HG03045 (cell line): ENCODE results near the gene RHOB.

Experiments used
- ATAC-seq: cut with Tn5 transposase; IDR thresholded peaks from one replicate; pipeline ENCODE4 v1.9.1; 2021; ENCODE audit warnings: mild to moderate bottlenecking, moderate library complexity; ENCODE audit not compliant: unreplicated experiment

Gene RHOB

DNA sequence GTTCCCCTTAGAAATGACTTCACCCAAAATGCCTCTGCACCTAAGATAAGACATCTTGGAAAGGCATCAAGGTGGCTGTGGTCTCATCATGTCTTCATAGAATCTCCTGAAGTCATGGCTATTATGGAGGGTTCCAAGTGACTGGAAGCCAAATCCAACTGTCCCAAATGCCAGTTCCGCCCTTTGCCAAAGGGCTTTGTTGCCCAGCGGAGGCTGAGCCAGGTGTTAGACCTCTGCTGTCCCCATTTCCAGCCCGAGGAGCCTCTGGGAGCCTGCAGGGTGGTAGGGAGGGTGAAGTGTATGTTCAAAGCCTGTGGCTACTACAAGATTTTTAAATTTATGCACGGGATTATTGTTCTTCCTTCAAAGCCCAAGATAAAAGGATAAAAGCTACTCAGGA, 25.7 kb downstream of the RHOB start:
- ATAC-seq, result no peak

DNA sequence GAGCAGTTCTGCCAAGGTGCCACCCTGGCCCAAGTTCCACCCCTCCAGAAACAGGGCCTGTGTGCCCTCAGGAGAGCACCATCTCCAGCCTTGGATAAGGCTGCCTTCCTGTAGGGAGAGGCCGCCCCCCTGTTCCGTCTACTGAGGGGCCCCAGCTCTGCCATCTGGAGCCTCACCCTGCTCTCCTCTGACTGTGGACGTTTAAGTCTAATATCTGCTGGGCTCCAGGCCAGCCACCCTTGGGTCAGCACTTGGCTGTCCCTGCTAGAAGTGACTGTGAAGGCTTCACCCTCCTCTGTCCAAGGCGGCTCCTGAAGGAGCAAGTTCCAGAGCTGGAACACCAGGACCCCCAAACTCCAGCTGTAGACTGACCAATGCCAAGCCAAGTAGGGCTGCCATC, 26.3 kb downstream of the RHOB start:
- no peak for ATAC-seq

DNA sequence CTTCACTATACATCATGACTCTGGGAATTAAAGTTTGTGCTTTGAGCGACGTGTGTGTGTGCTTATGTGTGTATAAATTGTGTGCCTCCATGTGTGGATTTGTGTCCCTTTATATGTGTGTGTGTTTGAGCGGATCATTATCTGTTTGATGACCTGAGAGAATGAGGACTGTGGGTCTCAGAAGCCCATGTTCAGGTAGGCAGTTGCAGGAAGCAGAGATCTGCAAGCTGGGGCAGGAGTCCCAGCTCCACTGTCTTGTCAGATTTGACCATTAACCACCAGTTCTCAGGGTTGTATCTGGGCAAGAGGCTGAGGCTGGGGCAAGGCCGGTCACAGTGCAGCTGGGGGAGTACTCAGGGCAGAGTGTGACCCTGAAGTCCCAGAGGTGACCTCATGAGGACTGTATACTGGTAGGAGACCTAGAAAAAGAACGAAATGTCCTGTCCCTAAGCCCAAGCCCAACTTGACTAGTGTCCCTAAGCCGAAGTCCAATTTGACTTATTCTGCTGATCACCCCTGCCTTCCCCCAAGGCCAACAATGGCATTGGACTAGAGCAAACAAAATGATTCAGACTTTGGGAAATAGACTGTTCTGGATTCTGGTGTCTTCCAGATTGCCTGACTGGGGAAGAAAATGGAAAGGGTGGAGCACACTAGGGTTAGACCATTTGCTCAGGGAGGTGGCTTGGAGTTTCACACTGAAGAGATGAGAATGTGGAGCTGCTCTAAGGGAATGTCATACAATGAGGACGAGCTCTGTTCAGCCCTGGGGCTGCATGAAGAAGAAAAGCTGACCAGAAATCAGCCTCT, 28.1 kb downstream of the RHOB start:
- ATAC-seq, result no peak

DNA sequence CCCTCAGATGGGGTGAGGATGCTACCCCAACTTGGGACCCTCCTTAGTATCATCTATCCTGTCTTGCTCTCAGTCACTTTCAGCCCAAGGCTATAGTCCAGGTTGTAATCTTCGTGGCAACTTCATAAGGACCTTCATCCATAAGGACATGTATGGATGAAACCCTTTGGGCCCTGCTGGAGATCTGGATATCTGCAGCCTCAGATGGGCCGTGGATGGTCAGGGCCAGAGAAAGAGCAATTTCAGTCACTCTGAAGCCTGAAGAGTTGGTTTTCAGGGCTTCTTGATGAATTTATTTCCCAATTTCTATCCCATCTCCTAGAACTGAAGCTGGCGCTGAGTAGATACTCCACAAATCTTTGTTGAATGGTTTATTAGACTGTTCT, 28.7 kb downstream of the RHOB start:
- no peak for ATAC-seq

DNA sequence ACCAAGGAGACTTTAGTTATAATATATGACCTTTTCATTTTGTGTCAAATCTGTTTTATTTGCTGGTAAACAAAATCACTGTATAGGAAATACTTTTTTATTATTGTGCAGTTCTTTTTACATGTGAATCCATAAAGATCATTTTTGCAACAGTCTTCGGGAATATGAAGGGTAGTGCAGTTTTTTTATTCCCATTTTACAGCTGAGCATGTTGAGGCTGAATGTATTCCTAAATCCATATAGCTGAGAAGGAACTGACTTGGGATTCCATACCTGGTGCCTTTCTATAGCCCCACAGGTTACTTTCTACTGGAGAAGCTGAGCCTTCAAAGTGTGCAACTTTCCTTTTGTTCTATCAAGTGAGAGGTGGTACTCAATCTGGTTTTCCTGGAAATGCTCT, 29.6 kb downstream of the RHOB start:
- ATAC-seq, result no peak

DNA sequence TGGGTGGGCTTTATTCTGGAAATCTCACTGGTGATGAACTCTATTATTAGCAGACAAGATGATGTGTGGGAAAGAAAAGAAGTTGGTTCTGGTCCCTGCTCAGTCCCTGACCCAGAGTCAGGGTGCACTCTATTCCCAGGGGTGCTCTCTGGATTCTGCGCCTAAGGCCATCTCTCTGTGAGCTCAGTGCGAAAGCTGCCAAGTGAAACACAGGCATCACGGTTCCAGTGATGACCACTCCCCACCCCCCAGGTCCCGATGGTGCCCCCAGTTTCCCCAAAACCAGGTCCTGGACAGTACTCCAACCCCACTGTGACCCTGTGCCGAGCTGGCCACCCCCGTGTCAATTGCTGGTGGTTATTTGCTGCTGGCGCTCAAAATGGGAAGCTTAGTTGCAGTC, 30.1 kb downstream of the RHOB start:
- no peak for ATAC-seq

DNA sequence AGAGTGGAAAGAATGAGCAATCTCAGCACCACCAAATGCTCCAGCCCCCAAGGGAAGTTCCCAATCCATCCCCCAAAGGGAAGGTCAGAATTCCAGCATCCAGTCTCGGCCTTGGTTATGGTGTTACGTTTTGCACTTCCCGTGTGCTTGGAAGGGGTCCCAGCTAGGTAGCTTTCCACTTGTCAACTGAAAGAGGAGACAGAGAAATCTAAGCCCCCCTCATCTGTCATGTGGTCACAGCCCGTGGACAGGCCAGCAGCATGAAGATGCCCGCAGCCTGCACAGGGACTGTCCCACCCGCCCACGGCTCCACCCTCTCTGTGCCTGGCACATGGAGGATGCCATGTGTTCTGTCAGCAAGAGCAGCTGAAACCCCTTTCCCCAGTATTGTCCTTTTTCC, 32.1 kb downstream of the RHOB start:
- no peak for ATAC-seq

DNA sequence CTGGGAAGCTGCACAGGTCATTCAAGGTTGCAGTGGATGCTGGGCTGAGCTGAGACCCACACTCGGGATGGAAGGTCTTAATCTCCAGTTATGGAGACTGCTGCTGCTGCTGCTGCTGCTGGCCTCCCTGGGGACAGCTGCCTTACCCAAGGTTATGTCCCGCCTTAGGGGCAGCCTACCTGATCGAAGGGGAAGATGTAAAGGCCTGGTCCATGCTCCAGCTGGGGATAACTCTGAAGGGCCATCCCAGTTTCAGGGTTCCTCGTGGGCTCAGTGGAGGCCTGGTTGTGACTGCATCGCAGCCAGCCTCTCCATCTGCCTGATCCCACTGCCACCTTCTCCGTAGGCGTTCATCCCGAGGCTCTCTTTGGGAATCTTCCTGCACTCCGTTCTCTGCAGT, 33.0 kb downstream of the RHOB start:
- ATAC-seq, result no peak

DNA sequence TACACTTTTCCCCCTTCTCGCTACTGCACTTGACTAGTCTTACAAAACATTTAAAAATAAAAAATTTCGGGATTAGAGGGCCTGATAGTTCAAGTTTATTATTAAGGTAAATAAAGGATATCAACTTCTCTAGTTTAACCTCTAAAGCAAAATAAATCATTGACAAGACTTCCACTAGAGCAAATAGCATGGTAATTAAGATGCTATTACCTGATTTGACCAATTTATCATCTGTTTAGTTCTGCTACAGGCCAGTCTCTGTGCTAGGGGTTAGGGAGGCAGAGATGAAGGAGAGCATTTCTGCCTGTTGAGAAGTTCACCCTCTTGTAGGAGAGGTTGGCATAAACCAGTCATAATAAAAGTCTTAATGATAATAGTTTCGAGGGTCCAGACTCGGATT, 34.0 kb downstream of the RHOB start:
- ATAC-seq, result no peak

DNA sequence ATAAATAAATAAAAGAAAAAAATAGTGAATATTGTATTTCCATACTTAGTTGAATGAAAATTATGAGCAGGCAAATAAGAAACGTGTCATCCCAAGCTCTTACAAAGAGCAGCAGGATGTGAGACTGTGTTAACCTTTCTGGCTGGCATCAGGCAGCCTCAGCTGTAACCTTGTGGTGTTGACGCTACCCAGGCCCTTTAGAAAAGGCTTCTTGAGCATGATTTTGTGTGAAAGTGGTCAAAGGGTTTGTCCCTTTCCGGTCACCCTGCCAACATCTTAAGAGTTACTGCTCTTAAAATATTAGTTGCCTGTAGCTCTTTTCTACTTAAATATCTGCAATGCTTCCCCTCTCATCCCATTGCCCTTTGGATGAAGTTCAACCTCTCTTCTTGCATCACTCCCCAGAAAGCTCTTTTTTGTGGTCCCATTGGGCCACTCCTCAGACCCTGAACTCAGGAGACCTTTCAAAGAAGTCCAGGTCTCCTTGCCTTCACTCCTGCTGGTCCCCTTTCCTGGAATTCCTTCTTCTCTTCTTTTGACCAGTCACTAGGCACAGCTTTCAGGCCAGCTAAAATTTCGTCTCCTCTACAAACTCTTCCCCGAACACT, 35.0 kb downstream of the RHOB start:
- no peak for ATAC-seq

DNA sequence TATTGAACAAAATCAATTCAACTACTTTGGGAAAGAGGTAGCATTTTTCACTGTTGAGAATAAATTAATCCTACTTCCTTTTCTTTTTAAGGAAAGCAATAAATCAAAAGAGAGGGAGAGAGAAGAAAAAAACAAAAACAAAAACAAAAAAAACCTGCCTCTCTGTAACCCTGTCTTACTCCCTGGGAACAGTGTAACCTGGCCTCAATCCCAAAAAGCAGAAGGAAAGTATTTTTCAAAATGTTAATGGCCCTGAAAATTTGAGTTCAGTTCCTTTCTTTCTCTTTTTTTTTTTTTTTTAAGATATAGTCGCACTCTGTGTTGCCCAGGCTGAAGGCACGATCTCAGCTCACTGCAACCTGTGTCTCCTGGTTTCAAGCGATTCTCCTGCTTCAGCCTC, 35.9 kb downstream of the RHOB start:
- ATAC-seq, result no peak

DNA sequence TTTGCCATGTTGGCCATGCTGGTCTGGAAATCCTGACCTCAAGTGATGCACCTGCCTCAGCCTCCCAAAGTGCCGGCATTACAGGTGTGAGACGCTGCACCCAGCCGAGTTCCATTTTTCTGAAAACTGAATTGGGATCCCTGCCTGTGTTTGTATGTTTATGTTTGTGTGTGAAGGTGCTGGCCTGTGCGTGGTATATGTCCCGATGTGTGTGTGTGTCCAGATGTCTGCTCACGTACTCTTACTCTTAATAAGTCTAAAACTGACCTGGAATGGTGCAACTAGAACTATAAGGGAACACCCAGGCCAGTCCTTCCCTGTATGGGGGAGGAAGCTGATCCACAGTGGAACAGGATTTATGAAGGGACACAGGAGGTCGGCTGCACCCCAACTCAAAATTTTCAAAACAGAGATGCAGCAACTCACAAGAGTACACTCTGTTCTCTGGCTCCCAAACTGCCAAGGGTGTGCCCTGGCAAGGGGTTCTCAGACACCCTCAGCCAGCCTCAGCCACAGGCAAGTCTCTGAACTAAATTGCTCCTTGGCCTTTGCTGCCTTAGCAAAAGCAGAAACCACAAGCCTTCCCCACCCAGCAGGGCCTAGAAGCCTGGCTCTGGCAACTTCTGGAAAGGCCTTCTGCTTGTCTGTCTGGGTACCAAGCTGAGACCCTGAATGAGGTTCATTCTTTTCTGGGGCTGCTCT, 36.5 kb downstream of the RHOB start:
- no peak for ATAC-seq

DNA sequence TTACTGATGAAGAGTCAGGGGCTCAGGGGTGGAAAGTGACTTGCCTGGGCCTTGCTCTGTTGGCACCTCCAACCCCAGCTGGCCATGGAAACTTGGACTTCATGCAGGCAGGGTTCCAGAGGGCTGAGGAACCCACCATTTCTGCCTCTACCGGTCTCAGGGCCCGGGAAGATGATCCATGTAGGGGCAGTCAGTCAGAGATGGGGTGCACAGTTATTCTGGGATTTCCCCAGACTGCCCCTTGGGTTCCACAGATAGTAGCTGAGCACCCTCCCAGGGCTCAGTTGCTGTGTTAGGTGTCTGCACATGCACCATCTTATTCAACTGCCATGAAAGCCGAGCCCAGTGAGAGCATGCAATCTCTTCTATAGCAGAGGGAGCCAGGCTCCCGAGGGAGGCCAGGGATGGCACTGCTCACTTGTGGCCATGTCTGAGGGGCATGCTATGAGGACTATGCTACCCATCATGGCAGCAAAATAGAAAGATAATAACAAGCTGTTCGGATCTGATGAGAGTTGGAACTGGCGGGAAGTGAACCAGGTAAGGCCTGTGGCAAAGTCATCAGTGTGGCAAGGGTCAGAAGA, 37.3 kb downstream of the RHOB start:
- ATAC-seq, result no peak

DNA sequence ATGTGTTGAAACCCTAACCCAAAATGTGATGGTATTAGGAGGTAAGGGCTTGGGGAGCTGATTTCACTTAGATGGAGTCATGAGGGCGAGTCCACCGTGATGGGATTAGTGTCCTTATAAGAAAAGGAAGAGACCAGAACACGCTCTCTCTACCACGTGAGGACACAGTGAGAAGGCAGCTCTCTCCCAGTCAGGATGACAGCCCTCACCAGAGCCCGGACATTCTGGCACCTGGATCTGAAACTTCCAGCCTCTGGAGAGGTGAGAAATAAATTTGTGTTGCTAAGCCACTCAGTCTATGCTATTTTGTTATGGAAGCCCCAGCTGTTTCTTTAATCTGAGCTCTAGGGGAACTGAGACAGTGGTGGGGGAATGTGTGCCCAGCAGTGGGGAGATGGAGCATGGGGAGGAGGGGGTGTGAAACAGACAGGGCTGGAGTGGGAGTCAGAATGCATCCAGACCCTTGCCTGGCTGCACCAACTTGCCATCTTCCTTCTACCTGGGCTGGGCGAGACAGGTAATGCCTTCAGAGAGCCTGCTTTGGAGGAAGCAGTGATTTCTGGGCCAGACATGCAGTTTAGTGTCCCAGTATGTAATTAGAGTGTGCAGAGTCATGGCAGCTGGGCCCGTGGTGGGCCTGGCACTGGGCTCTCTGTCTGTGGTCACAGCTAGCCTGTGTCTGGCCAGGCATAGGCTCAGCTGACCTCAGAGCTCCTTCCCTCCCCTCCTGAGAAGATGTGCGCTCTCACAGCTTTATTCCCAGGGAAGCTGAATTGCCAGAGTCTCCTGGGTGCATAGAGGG, 38.1 kb downstream of the RHOB start:
- no peak for ATAC-seq

DNA sequence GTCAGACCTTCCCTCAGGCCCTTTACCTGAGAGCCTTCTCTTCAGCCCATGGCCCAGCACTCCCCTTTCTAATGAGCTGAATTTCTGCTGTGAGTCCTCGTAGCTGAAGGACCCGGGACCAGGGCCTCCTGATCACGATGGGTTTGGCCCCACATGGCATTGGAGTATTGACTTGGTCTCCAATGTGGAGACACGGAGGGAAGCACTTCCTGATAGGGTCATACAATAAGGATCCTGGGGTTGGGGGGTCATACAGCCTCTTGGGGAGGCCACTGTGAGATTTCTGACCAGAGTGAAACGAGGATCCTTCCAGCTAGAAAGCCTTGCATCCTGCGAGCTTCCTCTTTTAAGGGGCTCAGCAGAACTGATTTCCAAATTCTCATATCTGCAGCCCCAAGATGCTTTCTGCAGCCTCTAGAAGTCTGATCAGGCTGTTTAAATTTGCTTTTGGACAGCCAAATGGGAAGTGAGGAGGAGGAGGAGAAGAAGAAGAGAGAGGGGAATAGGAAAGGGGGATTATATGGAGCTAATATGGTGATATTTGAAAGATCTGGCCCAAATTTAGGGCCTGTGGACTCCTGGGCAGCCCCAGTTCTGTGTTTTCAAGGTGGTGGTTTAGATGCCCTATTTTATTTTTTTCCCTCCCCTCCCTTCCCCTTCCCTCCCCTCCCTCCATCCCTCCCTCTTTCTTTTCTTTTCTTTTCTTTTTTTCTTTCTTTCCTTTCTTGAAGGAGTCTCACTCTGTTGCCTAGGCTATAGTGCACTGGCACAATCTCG, 38.9 kb downstream of the RHOB start:
- no peak for ATAC-seq

DNA sequence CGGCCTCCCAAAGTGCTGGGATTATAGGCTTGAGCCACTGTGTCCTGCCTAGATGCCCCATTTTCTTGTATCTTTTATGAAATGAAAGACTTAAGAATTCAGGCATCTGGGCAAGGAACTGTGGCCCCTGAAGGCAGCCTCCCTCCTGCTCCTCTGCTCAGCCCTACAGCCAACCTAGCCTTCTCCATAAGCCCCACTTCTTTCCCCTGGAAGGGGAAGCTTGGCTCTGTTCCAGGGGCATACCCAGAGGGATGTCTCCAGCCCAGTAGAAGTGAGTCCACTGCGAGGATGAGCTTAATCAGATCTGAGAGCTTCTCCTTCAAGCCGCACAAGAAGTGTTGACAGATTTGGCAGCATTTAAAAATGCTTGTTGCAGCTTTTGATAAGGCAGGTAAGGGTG, 39.7 kb downstream of the RHOB start:
- ATAC-seq, result no peak

DNA sequence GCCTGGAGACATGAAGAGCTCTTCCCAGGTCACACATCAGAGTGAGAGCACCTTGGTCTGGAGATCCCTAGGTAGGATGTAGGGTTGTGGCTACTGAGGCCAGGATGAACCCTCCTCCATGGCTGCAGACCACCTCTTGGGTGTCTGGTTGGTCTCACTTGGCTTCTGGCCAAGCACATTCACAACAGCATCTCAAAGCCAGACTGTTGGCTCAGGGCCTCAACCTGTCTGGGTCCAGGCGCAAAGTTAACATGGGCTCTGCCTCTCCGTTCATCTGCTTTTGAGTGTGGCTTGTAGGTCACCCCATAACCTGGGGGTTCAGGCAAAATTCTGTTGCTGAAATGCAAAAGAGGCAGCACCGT, 40.1 kb downstream of the RHOB start:
- no peak for ATAC-seq

DNA sequence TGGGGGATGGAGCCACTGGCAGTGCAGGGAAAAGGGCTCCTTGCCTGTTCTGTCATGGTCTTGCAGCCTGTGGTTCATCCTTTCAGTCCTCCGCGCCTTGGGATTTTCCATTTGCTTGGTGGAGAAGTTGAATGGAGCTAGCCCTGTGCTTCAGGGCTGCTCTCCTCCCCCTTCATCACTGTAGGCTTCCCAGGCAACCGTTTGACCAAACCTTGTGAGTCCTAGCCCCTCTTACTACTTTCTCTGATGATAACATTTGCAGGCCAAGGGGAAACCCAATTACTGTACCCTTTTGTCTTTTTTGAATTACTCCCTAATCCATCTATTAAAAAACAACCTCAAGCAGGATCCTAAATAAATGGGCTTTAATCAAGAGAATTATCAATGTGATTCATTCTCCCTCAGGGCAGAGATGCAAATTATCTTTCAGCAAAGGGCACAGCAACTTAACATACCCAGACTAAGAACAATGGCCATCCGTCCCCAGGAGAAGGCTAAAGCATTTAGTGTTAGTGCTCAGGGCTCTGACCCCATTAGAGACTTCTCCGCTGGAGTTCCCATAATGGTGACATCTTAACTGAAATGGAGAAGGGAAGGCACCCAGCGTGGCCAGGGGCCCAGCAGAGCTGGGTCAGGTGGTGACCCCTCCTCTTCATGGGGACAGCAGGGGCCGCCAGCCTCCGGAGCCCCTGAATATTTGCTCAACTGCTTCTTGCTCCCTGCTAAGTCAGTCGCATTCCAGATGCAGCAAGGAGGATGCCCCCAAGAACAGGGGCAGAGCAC, 40.7 kb downstream of the RHOB start:
- ATAC-seq, result no peak

DNA sequence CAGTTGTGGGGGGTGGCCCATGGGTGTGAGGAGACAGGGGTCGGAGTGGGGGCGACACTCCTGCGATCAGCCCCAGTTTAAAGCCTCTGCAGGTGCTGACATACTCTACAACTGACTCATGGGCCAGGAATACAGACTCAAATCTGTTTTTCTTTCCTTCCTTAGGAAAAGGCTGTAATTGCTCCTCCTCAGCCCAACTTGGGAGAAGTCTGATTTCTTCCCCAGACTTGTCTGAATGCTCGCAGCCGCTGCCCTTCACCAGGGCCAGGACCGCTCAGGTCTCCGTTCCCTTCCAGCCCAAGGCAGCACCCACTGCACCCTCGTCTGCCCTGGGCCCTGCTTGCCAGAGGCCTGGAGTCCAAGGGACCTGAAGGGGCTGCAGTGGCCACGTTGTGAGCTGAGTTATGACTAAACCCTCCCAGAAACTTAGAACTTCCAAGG, 41.3 kb downstream of the RHOB start:
- ATAC-seq, result no peak

DNA sequence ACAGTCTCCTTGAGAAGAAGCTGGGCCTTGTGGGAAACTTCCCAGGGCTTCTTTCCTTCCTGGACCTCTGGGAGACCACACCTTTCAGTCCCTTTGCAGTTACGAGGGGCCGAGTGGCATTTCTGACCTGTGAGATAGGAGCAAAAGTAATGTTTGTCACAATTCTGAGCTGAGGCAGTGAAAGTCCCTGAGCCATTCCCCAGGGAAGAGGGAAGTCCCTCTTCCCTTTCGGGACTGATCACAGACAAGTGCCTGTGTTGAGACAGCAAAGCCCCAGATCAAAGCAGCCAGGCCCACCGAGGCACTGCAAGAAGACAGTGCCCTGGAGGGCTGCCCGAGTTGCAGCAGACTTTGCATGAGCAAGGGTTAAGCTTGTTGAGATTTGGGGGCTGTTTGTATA, 41.9 kb downstream of the RHOB start:
- ATAC-seq, result no peak
